ENCODE measurements around the gene RNASE8.
A peak's percentile ranks its signal among the peaks of the same experiment; 100 is the strongest.

RNASE8 gene

DNA sequence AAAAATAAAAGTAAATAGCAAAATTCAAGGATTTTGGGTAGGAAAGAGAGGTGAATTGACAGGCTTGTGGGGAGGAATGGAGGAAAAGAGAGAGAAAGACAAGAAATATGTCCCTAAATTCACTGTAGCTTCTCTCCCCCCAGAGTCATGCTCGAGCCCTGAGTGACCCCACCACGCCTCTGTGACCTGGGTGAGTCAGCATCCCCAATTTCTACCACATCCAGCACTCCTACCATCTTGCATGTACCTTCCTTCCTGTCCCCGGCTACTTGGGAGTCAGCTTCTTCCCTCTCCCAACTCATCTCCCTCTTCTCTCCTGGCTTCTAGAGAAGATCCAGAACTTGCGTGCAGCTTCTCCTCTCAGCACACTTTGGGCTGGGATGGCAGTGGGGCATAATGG is 31.1 kb downstream of the RNASE8 start:
- no peak overlapping the region for H3K27ac ChIP-seq
- in situ Hi-C loops (cut with HindIII; ENCODE audit: low pct_ligation_motif_present, low sequenced_read_pairs) = no loop called here
- TF ChIP-seq, protein P1, sequence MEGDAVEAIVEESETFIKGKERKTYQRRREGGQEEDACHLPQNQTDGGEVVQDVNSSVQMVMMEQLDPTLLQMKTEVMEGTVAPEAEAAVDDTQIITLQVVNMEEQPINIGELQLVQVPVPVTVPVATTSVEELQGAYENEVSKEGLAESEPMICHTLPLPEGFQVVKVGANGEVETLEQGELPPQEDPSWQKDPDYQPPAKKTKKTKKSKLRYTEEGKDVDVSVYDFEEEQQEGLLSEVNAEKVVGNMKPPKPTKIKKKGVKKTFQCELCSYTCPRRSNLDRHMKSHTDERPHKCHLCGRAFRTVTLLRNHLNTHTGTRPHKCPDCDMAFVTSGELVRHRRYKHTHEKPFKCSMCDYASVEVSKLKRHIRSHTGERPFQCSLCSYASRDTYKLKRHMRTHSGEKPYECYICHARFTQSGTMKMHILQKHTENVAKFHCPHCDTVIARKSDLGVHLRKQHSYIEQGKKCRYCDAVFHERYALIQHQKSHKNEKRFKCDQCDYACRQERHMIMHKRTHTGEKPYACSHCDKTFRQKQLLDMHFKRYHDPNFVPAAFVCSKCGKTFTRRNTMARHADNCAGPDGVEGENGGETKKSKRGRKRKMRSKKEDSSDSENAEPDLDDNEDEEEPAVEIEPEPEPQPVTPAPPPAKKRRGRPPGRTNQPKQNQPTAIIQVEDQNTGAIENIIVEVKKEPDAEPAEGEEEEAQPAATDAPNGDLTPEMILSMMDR (IDR thresholded peaks at IDR 0.05; ENCODE audit: low read depth, low read length, missing control alignments) = no peak
- no peaks in the 10 kb centered on the region for H3K27me3 ChIP-seq (replicated peaks)
- no peak overlapping the region for H3K4me3 ChIP-seq (ENCODE audit: low read depth, low read length)
- peaks cover 36% of the 10 kb centered on the region for H3K36me3 ChIP-seq (replicated peaks)
- no peak for DNase-seq

DNA sequence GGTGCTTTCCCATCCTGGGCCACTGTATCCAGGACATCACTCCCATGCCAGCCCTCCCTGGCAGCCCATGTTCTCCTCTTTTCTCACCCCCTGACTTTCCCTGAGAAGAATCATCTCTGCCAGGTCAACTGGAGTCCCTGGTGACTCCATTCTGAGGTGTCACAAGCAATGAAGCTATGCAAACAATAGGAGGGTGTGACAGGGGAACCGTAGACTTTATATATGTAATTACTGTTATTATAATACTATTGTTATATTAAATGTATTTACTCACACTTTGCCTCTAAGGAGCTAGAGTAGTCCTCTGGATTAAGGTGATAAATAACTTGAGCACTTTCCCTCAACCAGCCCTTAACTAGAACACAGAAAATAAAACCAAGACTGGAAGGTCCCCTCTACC is 31.6 kb downstream of the RNASE8 start:
- Histone ChIP-seq H3K4me3 (ENCODE audit: low read depth, low read length) (no peak overlapping the region), H3K27me3 (replicated peaks) (no peaks in the 10 kb centered on the region), H3K36me3 (replicated peaks) (peaks cover 31% of the 10 kb centered on the region), H3K27ac (no peak overlapping the region)
- TF ChIP-seq, protein P1 (IDR thresholded peaks at IDR 0.05; ENCODE audit: low read depth, low read length, missing control alignments) = no peak
- DNase-seq = no peak
- in situ Hi-C loops (cut with HindIII; ENCODE audit: low pct_ligation_motif_present, low sequenced_read_pairs) = no loop called here

- no peak for DNase-seq
- Histone ChIP-seq H3K4me3 (ENCODE audit: low read depth, low read length) (no peak overlapping the region), H3K27ac (no peak overlapping the region), H3K36me3 (replicated peaks) (peaks cover 25% of the 10 kb centered on the region), H3K27me3 (replicated peaks) (no peaks in the 10 kb centered on the region)
- TF ChIP-seq, protein P1 (IDR thresholded peaks at IDR 0.05; ENCODE audit: low read depth, low read length, missing control alignments) = no peak
- in situ Hi-C loops (cut with HindIII; ENCODE audit: low pct_ligation_motif_present, low sequenced_read_pairs) = no loop called here
These were observed 32.2 kb downstream of the RNASE8 start for GRCh38 chr14:21089877-21090193.

- TF ChIP-seq, protein P1 (IDR thresholded peaks at IDR 0.05; ENCODE audit: low read depth, low read length, missing control alignments) = peak; percentile 75
- H3K27ac ChIP-seq = no peak overlapping the region
- H3K4me3 ChIP-seq (ENCODE audit: low read depth, low read length) = no peak overlapping the region
- in situ Hi-C loops (cut with HindIII; ENCODE audit: low pct_ligation_motif_present, low sequenced_read_pairs) = no loop called here
- H3K27me3 ChIP-seq (replicated peaks) = no peaks in the 10 kb centered on the region
- H3K36me3 ChIP-seq (replicated peaks) = peaks cover 20% of the 10 kb centered on the region
- DNase-seq = no peak
These were observed 32.7 kb downstream of the RNASE8 start for GRCh38 chr14:21090194-21090939.

DNA sequence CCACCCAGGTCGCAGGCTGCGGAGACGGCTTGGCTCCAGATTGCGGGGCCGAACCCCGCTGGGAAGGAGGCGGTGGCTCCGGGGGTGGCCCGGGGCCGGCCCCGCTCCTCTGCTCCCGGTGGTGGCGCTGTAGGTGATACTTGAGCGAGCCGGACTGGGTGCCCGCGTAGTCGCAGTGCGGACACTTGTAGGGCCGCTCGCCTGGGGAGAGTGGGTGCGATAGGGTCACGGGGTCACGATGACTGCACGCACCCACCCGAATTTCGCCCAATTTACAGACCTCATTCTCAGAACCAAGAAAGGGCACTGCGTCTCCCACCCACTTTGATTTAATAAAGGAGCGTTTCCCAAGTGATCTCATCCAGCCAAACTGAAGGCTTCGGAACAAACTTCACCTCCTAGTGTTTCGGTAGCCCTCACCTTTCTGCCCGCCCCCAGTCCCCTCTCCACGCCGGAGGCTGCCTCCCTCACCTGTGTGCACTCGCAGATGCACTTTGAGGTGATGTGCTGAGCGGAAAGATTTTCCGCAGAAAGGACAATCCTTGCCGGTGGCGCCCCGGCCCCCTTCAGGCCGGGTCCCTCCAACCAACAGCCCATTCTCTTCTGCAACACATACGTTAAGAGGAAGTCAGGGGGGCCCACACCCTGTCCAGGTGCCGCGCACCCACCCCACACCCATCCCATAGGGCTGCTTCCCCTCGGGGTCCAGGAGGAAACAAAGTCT is 33.5 kb downstream of the RNASE8 start:
- no peaks in the 10 kb centered on the region for H3K27me3 ChIP-seq (replicated peaks)
- no peak overlapping the region for H3K4me3 ChIP-seq (ENCODE audit: low read depth, low read length)
- TF ChIP-seq, protein P1 (IDR thresholded peaks at IDR 0.05; ENCODE audit: low read depth, low read length, missing control alignments) = peak; percentile 14
- no peak overlapping the region for H3K27ac ChIP-seq
- in situ Hi-C loops (cut with HindIII; ENCODE audit: low pct_ligation_motif_present, low sequenced_read_pairs) = no loop called here
- peaks cover 12% of the 10 kb centered on the region for H3K36me3 ChIP-seq (replicated peaks)
- DNase-seq = no peak

All from brain microvascular endothelial cell (primary cell).